VCaP (cell line): ENCODE results near the gene KCNK15.

Experiments
- H3K27ac ChIP-seq: fragments of 450-650 bp; 2 replicates; pipeline ENCODE4 v1.5.1; 2017
- CTCF ChIP-seq: fragments of 450-650 bp; conservative IDR thresholded peaks from 2 replicates; pipeline ENCODE4 v1.5.1; 2017; ENCODE audit warnings: mild to moderate bottlenecking, moderate library complexity

KCNK15 gene

DNA sequence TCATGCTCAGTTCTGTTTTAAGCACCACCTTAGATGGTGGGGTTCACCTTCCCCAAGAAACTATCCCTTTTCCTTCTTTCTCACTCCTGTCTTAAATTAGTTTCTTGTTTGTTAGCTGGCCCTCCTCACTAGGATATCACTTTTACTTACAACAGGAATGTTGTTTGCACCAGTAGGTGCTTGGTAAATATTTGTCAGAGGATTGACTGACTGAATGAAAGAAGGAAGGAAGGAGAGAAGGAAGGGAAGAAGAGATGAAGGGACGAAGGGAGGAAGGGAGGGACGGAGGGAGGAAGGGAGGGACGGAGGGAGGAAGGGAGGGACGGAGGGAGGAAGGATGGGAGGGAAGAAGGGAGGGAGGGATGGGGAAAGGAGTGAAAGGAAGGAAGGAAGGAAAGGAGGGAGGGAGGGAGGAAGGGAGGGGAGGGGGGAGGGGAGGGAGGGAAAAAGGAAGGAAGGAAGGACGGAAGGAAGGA lies 505 bp upstream of the KCNK15 start:
- no peak for TF ChIP-seq CTCF
- H3K27ac ChIP-seq = peak overlapping the region; percentile 78; the same call in 1 of the 2 replicates

GRCh38 chr20:44746367-44747165 lies 901 bp downstream of the KCNK15 start:
- TF ChIP-seq CTCF = no peak
- H3K27ac ChIP-seq = peak overlapping the region; percentile 78

GRCh38 chr20:44747166-44748004 lies 1.7 kb downstream of the KCNK15 start:
- TF ChIP-seq CTCF = peak; percentile 85
- peak overlapping the region; percentile 78 for H3K27ac ChIP-seq

- H3K27ac ChIP-seq = peak overlapping the region; percentile 78
- no peak for TF ChIP-seq CTCF
Measured at GRCh38 chr20:44748005-44748370, 2.3 kb downstream of the KCNK15 start.

DNA sequence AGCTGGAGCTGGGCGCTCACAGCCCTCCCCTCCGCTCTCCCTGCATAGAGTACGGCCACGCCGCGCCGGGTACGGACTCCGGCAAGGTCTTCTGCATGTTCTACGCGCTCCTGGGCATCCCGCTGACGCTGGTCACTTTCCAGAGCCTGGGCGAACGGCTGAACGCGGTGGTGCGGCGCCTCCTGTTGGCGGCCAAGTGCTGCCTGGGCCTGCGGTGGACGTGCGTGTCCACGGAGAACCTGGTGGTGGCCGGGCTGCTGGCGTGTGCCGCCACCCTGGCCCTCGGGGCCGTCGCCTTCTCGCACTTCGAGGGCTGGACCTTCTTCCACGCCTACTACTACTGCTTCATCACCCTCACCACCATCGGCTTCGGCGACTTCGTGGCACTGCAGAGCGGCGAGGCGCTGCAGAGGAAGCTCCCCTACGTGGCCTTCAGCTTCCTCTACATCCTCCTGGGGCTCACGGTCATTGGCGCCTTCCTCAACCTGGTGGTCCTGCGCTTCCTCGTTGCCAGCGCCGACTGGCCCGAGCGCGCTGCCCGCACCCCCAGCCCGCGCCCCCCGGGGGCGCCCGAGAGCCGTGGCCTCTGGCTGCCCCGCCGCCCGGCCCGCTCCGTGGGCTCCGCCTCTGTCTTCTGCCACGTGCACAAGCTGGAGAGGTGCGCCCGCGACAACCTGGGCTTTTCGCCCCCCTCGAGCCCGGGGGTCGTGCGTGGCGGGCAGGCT lies 4.6 kb downstream of the KCNK15 start:
- no peak for TF ChIP-seq CTCF
- no peak overlapping the region for H3K27ac ChIP-seq

- no peak for TF ChIP-seq CTCF
- H3K27ac ChIP-seq = no peak overlapping the region
Measured at GRCh38 chr20:44752099-44752931, 6.7 kb downstream of the KCNK15 start.
